PC-3 (cell line): ENCODE data around the gene HNRNPH1. TPM values are rescaled to one million over a fixed set of nuclear protein-coding genes. Genes with fewer than 3 reads are reported as not detected.

ENCODE experiments used
- ATAC-seq: fragments of 200-7000 bp; cut with Tn5 transposase; 2 replicates; pipeline ENCODE4 v1.9.1; 2020; ENCODE audit warnings: mild to moderate bottlenecking, moderate library complexity
- BruUV-seq: library from RNA; stranded (reverse); fragments of 400-500 nt; replicated peaks from 2 replicates; lab custom pipeline; 2021; lab: Mats Ljungman, UMichigan
- CTCF ChIA-PET: fragments of 300-600 bp; sonication (Branson Sonifier 250); formaldehyde crosslinking; loops from one replicate; lab custom pipeline; 2022; ENCODE audit warnings: antibody characterized with exemption; lab: Charles Lee
- POLR2A ChIA-PET: fragments of 300-600 bp; sonication (Branson Sonifier 250); formaldehyde crosslinking; loops from one replicate; lab custom pipeline; 2022; ENCODE audit warnings: antibody characterized with exemption; ENCODE audit not compliant: unreplicated experiment; lab: Charles Lee
- DNase-seq: peaks from one replicate; pipeline ENCODE4 v3.0.0-alpha.2; 2015
- H2AFZ ChIP-seq: fragments of 300-600 bp; sonication (generic); 2 replicates; pipeline ENCODE4 v1.6.0; 2016; ENCODE audit warnings: antibody characterized with exemption, low read length
- H3F3A ChIP-seq: fragments of 300-600 bp; sonication (generic); one replicate; pipeline ENCODE4 v1.6.0; 2017; ENCODE audit warnings: antibody characterized with exemption, low read length, control low read depth, mild to moderate bottlenecking; ENCODE audit not compliant: unreplicated experiment
- H3K27ac ChIP-seq: fragments of 300-600 bp; sonication (generic); 2 replicates; pipeline ENCODE4 v1.5.1; 2016; ENCODE audit warnings: mild to moderate bottlenecking, low read length
- H3K27me3 ChIP-seq: fragments of 300-600 bp; sonication (generic); 2 replicates; pipeline ENCODE4 v1.6.1; 2016; ENCODE audit warnings: low read length, mixed read lengths
- H3K36me3 ChIP-seq: fragments of 300-600 bp; sonication (generic); 2 replicates; pipeline ENCODE4 v1.6.1; 2016; ENCODE audit warnings: low read depth, mixed run types, low read length, mixed read lengths
- H3K4me1 ChIP-seq: fragments of 300-600 bp; sonication (generic); 2 replicates; pipeline ENCODE4 v1.5.1; 2016; ENCODE audit warnings: low read length; ENCODE audit not compliant: insufficient read depth
- H3K4me2 ChIP-seq: fragments of 300-600 bp; sonication (generic); 2 replicates; pipeline ENCODE4 v1.6.0; 2016; ENCODE audit warnings: low read length
- H3K4me3 ChIP-seq: fragments of 300-600 bp; sonication (generic); 2 replicates; pipeline ENCODE4 v1.5.1; 2016; ENCODE audit warnings: mild to moderate bottlenecking, low read length, mixed read lengths
- H3K79me2 ChIP-seq: fragments of 300-600 bp; sonication (generic); 2 replicates; pipeline ENCODE4 v1.6.1; 2017; ENCODE audit warnings: low read length, mixed read lengths
- H3K9ac ChIP-seq: fragments of 300-600 bp; sonication (generic); 2 replicates; pipeline ENCODE4 v1.6.0; 2016; ENCODE audit warnings: mild to moderate bottlenecking, low read length
- H3K9me2 ChIP-seq: fragments of 300-600 bp; sonication (generic); replicated peaks from 2 replicates; pipeline ENCODE4 v1.6.1; 2016; ENCODE audit warnings: mixed run types, low read length, mixed read lengths
- H3K9me3 ChIP-seq: fragments of 300-600 bp; sonication (generic); 2 replicates; pipeline ENCODE4 v1.6.1; 2016; ENCODE audit warnings: low read length, mixed read lengths
- H4K20me1 ChIP-seq: fragments of 300-600 bp; sonication (generic); 2 replicates; pipeline ENCODE4 v1.6.1; 2016; ENCODE audit warnings: low read length, mixed read lengths
- EZH2 ChIP-seq: fragments of 300-600 bp; sonication (generic); IDR thresholded peaks from one replicate; pipeline ENCODE4 v1.6.1; 2017; ENCODE audit warnings: antibody characterized with exemption, mild to moderate bottlenecking, low read length; ENCODE audit not compliant: unreplicated experiment
- EZH2phosphoT487 ChIP-seq: fragments of 300-600 bp; sonication (generic); IDR thresholded peaks from 2 replicates; pipeline ENCODE4 v1.6.1; 2018; ENCODE audit warnings: mild to moderate bottlenecking, antibody characterized with exemption, low read length, borderline replicate concordance
- intact Hi-C: fragments of 100-400 bp; cut with micrococcal nuclease; formaldehyde crosslinking; loops from 2 replicates; pipeline ENCODE4 v1.9.0; 2023
- total RNA-seq: library from RNA; depleted of rRNA; stranded (reverse); fragments of >200 nt; gene quantifications from 2 replicates; pipeline ENCODE4 v1.2.3, GENCODE V29; 2014
- TF ChIP-seq, protein P1 (sequence below): fragments of 300-600 bp; sonication (generic); conservative IDR thresholded peaks from 2 replicates; pipeline ENCODE4 v1.5.1; 2017; ENCODE audit warnings: antibody characterized with exemption, low read depth, mild to moderate bottlenecking, low read length

Gene HNRNPH1
- total RNA-seq, 1 experiment from 2014 or later, result 533 TPM

DNA sequence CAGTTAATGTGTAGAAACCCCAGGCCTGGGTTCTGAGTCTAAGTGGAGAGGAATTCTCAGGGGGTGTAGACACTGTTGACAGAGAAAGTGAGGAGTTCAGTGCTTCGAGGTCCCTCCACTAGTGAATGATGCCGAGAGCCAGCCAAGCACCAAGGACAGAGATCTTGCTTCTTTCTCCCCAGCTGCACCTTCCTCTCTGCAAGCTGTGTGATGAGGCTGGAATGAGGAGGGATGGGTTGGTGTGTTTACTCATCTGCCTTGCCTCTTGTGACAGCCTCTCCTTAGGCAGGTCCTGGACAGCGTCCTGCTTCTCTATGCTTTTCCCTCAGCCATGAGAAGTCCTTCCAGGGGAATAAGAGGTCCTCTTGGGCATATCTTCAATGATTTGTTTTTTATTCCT is 35.3 kb downstream of the HNRNPH1 start:
- H2AFZ ChIP-seq, result no peak overlapping the region
- ATAC-seq, result no peak; the same call in 1 of the 2 replicates
- no peak for TF ChIP-seq EZH2phosphoT487
- TF ChIP-seq, protein P1, sequence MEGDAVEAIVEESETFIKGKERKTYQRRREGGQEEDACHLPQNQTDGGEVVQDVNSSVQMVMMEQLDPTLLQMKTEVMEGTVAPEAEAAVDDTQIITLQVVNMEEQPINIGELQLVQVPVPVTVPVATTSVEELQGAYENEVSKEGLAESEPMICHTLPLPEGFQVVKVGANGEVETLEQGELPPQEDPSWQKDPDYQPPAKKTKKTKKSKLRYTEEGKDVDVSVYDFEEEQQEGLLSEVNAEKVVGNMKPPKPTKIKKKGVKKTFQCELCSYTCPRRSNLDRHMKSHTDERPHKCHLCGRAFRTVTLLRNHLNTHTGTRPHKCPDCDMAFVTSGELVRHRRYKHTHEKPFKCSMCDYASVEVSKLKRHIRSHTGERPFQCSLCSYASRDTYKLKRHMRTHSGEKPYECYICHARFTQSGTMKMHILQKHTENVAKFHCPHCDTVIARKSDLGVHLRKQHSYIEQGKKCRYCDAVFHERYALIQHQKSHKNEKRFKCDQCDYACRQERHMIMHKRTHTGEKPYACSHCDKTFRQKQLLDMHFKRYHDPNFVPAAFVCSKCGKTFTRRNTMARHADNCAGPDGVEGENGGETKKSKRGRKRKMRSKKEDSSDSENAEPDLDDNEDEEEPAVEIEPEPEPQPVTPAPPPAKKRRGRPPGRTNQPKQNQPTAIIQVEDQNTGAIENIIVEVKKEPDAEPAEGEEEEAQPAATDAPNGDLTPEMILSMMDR, result no peak
- TF ChIP-seq EZH2, result no peak
- no TSS peak for BruUV-seq
- intact Hi-C loops, result no loop called here
- H3K36me3 ChIP-seq, result no peaks in the 10 kb centered on the region; the same call in 1 of the 2 replicates
- H3K27me3 ChIP-seq, result no peaks in the 10 kb centered on the region
- POLR2A ChIA-PET, result no interaction called here
- H3K9me3 ChIP-seq, result no peaks in the 10 kb centered on the region
- CTCF ChIA-PET, result no interaction called here
- no peaks in the 10 kb centered on the region for H3K4me1 ChIP-seq
- H3K4me3 ChIP-seq, result no peak overlapping the region
- H3F3A ChIP-seq, result no peaks in the 10 kb centered on the region
- no peaks in the 10 kb centered on the region for H3K79me2 ChIP-seq
- no peaks in the 10 kb centered on the region for H3K9me2 ChIP-seq
- DNase-seq, result no peak
- H4K20me1 ChIP-seq, result no peaks in the 10 kb centered on the region
- H3K9ac ChIP-seq, result no peak overlapping the region
- H3K4me2 ChIP-seq, result no peak overlapping the region
- no peak overlapping the region for H3K27ac ChIP-seq

DNA sequence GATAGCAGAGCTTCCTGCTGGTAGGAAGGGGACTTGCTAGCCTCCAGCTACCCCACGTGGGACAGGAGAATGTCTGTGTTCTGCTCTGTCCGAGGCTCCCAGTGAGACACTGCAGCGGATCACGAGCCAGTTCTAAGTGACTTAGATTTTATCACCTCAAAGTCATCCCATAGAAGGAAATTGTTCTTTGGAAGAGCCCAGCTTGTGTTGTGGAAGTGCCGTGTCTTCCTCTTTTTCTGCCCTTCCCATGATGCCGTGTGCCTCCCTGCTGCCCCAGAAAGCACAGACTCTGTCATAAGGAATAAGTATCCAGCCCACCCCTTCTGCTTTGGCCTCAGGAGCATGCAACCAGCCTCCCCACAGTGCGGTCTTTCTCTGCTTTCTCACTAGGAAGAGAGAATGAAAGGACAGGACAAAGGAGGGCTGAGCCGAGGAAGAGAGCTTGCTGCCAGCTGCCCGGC is 37.5 kb downstream of the HNRNPH1 start:
- Histone ChIP-seq H3K9ac (no peak overlapping the region), H2AFZ (no peak overlapping the region), H3K9me3 (no peaks in the 10 kb centered on the region), H3K4me1 (no peaks in the 10 kb centered on the region), H3K27me3 (no peaks in the 10 kb centered on the region), H3F3A (no peaks in the 10 kb centered on the region), H3K36me3 (no peaks in the 10 kb centered on the region; the same call in 1 of the 2 replicates), H4K20me1 (no peaks in the 10 kb centered on the region), H3K79me2 (no peaks in the 10 kb centered on the region), H3K4me2 (no peak overlapping the region), H3K4me3 (no peak overlapping the region), H3K9me2 (no peaks in the 10 kb centered on the region), H3K27ac (no peak overlapping the region)
- ChIA-PET POLR2A (no interaction called here), CTCF (no interaction called here)
- BruUV-seq, result no TSS peak
- TF ChIP-seq, protein P1, result no peak
- TF ChIP-seq EZH2, result no peak
- TF ChIP-seq EZH2phosphoT487, result no peak
- ATAC-seq, result no peak
- intact Hi-C loops, result no loop called here
- no peak for DNase-seq

DNA sequence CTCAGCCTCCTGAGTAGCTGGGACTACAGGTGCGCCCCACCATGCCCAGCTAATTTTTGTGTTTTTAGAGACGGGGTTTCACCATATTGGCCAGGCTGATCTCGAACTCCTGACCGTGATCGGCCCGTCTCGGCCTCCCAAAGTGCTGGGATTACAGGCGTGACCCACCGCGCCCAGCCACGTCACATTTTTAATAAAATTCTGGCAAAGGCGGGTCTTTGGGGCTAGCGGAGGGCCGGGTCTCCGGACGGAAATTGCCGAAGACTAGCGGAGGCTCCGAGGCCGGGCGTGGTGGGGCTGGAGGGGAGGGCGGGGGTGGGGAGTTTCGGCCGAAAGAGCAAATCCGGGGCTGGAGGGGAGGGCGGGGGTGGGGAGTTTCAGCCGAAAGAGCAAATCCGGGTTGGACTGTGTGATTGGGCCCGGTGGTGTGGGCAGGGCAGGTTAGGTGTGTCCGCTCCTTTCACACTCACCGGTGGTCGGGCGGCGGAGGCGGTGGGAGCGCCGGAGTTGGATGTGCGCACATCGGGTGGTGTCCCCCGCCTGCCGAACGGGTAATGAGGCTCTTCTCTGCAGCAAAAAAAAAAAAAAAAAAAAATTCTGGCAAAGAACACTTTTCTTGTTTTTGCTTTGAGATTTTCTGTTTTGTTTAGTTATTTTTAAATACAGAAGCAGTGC is 46.0 kb downstream of the HNRNPH1 start:
- H3F3A ChIP-seq, result no peaks in the 10 kb centered on the region
- intact Hi-C loops, result no loop called here
- no peaks in the 10 kb centered on the region for H3K36me3 ChIP-seq
- no peaks in the 10 kb centered on the region for H3K27me3 ChIP-seq
- no peak overlapping the region for H3K4me2 ChIP-seq
- no peaks in the 10 kb centered on the region for H3K4me1 ChIP-seq
- DNase-seq, result no peak
- no peaks in the 10 kb centered on the region for H3K9me2 ChIP-seq
- no peak overlapping the region for H3K9ac ChIP-seq
- no peak overlapping the region for H3K4me3 ChIP-seq
- H4K20me1 ChIP-seq, result no peaks in the 10 kb centered on the region
- H3K9me3 ChIP-seq, result no peaks in the 10 kb centered on the region
- TF ChIP-seq, protein P1, result no peak
- TF ChIP-seq EZH2 (no peak), EZH2phosphoT487 (no peak)
- BruUV-seq, result no TSS peak
- no peaks in the 10 kb centered on the region for H3K79me2 ChIP-seq
- POLR2A ChIA-PET, result no interaction called here
- no peak for ATAC-seq
- no peak overlapping the region for H3K27ac ChIP-seq
- CTCF ChIA-PET, result no interaction called here
- no peak overlapping the region for H2AFZ ChIP-seq
